DMS114 treated with DMSO at 0.1 percent for 48 hours (cell line): ENCODE measurements around the gene STEAP2.
A peak's percentile ranks its signal among the peaks of the same experiment; 100 is the strongest.
"Not testable (repeated sequence)": the region's sequence is repeated elsewhere in the genome, so short reads cannot be mapped to it uniquely, and the experiment has no call there.

Experiments used
- DNase-seq: peaks from one replicate; lab custom pipeline; 2025; ENCODE audit not compliant: unreplicated experiment; lab: John Stamatoyannopoulos, UW

The STEAP2 gene

GRCh38 chr7:90232430-90232829 is 20.9 kb downstream of the STEAP2 start:
- DNase-seq = no peak

GRCh38 chr7:90233569-90233968 is 22.0 kb downstream of the STEAP2 start:
- DNase-seq = no peak

- DNase-seq = no peak
These were observed 25.3 kb downstream of the STEAP2 start for GRCh38 chr7:90236721-90237289.

GRCh38 chr7:90238022-90238421 is 26.5 kb downstream of the STEAP2 start:
- DNase-seq = no peak

GRCh38 chr7:90238583-90238982 is 27.0 kb downstream of the STEAP2 start:
- no peak for DNase-seq

- DNase-seq = no peak
These were observed 27.5 kb downstream of the STEAP2 start for GRCh38 chr7:90239050-90239449.

- DNase-seq = no peak
These were observed 28.2 kb downstream of the STEAP2 start for GRCh38 chr7:90239625-90240228.

GRCh38 chr7:90242369-90243168 is 31.0 kb downstream of the STEAP2 start:
- DNase-seq = no peak

GRCh38 chr7:90243556-90243955 is 32.0 kb downstream of the STEAP2 start:
- DNase-seq = no peak

GRCh38 chr7:90244565-90244908 is 33.0 kb downstream of the STEAP2 start:
- no peak for DNase-seq

- peak; percentile 64 for DNase-seq
These were observed 33.6 kb downstream of the STEAP2 start, which contains the start of gene CFAP69 for GRCh38 chr7:90244909-90245851. Gene CFAP69 (plus strand): TSS chr7:90245174. CDS start chr7:90245425, 251 bp downstream.

GRCh38 chr7:90246171-90246570 is 34.6 kb downstream of the STEAP2 start:
- no peak for DNase-seq

- no peak for DNase-seq
These were observed 37.2 kb downstream of the STEAP2 start for GRCh38 chr7:90248706-90249105.

- DNase-seq = no peak
These were observed 39.2 kb downstream of the STEAP2 start for GRCh38 chr7:90250601-90251303.

- no peak for DNase-seq
These were observed 39.7 kb downstream of the STEAP2 start for GRCh38 chr7:90251304-90251635.

GRCh38 chr7:90256011-90256410 is 44.5 kb downstream of the STEAP2 start:
- DNase-seq = not testable (repeated sequence)

GRCh38 chr7:90256778-90257177 is 45.2 kb downstream of the STEAP2 start:
- no peak for DNase-seq

GRCh38 chr7:90261441-90261840 is 49.9 kb downstream of the STEAP2 start:
- no peak for DNase-seq

GRCh38 chr7:90262438-90262837 is 50.9 kb downstream of the STEAP2 start:
- peak; percentile 38 for DNase-seq

- no peak for DNase-seq
These were observed 55.3 kb downstream of the STEAP2 start for GRCh38 chr7:90266808-90267207.
